SK-N-SH (cell line): Measurements from ENCODE around the gene AUTS2. TPM values are rescaled to one million over a fixed set of nuclear protein-coding genes. Genes with fewer than 3 reads are reported as not detected.

Experiments used
- CTCF ChIA-PET: fragments of 300-600, 350-600 bp; formaldehyde crosslinking; extraction: SDS; loops from one replicate; lab custom pipeline; 2021; lab: Yijun Ruan, JAX
- POLR2A ChIA-PET: fragments of 350-600 bp; sonication (Branson Sonifier 250); formaldehyde crosslinking; extraction: SDS; loops from one replicate; lab custom pipeline; 2020; ENCODE audit warnings: antibody characterized with exemption, inconsistent platforms; lab: Yijun Ruan, JAX
- DNase-seq: peaks from one replicate; pipeline ENCODE4 v3.0.0; 2012
- H2AFZ ChIP-seq: fragments of 200-600 bp; sonication (generic); 2 replicates; pipeline ENCODE4 v1.8.1; 2016; ENCODE audit warnings: antibody characterized with exemption, mild to moderate bottlenecking, low read depth
- H3F3A ChIP-seq: fragments of 200-600 bp; sonication (generic); replicated peaks from 2 replicates; pipeline ENCODE3; 2016; ENCODE audit warnings: antibody characterized with exemption, mild to moderate bottlenecking; ENCODE audit not compliant: insufficient read depth
- H3K27ac ChIP-seq, 2 experiments: fragments of 200-500 bp in 1 of 2; fragments of 200-600 bp in 1 of 2; sonication (Bioruptor generic) in 1 of 2; sonication (generic), shearing (Covaris generic) in 1 of 2; 2 replicates each; pipeline versions ENCODE4 v1.5.1 to v1.6.1; 2014 to 2016; ENCODE audit warnings: low read depth in 2 of 2, inconsistent platforms in 1 of 2, low read length in 1 of 2, mild to moderate bottlenecking in 1 of 2, mixed read lengths in 1 of 2
- H3K27me3 ChIP-seq: fragments of 200-600 bp; sonication (generic), shearing (Covaris generic); 2 replicates; pipeline ENCODE4 v1.6.1; 2016; ENCODE audit warnings: mixed run types; ENCODE audit not compliant: insufficient read depth
- H3K36me3 ChIP-seq, 2 experiments: fragments of 200-500 bp in 1 of 2; fragments of 200-600 bp in 1 of 2; sonication (Bioruptor generic) in 1 of 2; sonication (generic) in 1 of 2; replicated peaks in 1 of 2; 2 replicates each; pipeline versions ENCODE3 to v1.5.1; 2014 to 2016; ENCODE audit warnings: low read length in 1 of 2, mild to moderate bottlenecking in 1 of 2; ENCODE audit not compliant: insufficient read depth in 2 of 2, control insufficient read depth in 1 of 2
- H3K4me1 ChIP-seq, 2 experiments: fragments of 200-500 bp in 1 of 2; fragments of 200-600 bp in 1 of 2; sonication (Bioruptor generic) in 1 of 2; sonication (generic), shearing (Covaris generic) in 1 of 2; 2 replicates each; pipeline versions ENCODE4 v1.5.1 to v1.6.1; 2014 to 2016; ENCODE audit warnings: low read depth in 1 of 2, low read length in 1 of 2, mixed run types in 1 of 2; ENCODE audit not compliant: insufficient read depth in 2 of 2, control insufficient read depth in 1 of 2
- H3K4me2 ChIP-seq: fragments of 200-600 bp; sonication (generic), shearing (Covaris generic); 2 replicates; pipeline ENCODE4 v1.6.1; 2017; ENCODE audit warnings: mixed run types
- H3K4me3 ChIP-seq, 2 experiments: fragments of 200-500 bp in 1 of 2; fragments of 200-600 bp in 1 of 2; sonication (Bioruptor generic) in 1 of 2; sonication (generic), shearing (Covaris generic) in 1 of 2; 2 replicates each; pipeline versions ENCODE4 v1.5.1 to v1.8.1; 2014 to 2016; ENCODE audit warnings: low read depth in 2 of 2, inconsistent platforms in 1 of 2, low read length in 1 of 2, mild to moderate bottlenecking in 1 of 2, mixed read lengths in 1 of 2, moderate library complexity in 1 of 2
- H3K79me2 ChIP-seq: fragments of 200-600 bp; sonication (generic); 2 replicates; pipeline ENCODE4 v1.8.1; 2017; ENCODE audit warnings: mild to moderate bottlenecking; ENCODE audit not compliant: insufficient read depth
- H3K9ac ChIP-seq: fragments of 200-600 bp; sonication (generic); 2 replicates; pipeline ENCODE4 v1.6.1; 2017; ENCODE audit warnings: mixed run types
- H3K9me2 ChIP-seq: fragments of 200-600 bp; sonication (generic); 2 replicates; pipeline ENCODE4 v1.6.1; 2017; ENCODE audit warnings: mixed run types
- H3K9me3 ChIP-seq: fragments of 200-600 bp; sonication (generic); 2 replicates; pipeline ENCODE4 v1.6.1; 2017; ENCODE audit warnings: mixed run types, mild to moderate bottlenecking, moderate library complexity
- H4K20me1 ChIP-seq: fragments of 200-600 bp; sonication (generic); 2 replicates; pipeline ENCODE4 v1.6.1; 2017; ENCODE audit warnings: mild to moderate bottlenecking, mixed run types; ENCODE audit not compliant: insufficient read depth
- CHD2 ChIP-seq: fragments of 150-350 bp; IDR thresholded peaks from 2 replicates; pipeline ENCODE4 v1.6.1; 2018; ENCODE audit warnings: low read length; ENCODE audit not compliant: partially characterized antibody
- CTCF ChIP-seq: fragments of 200-600 bp; sonication (generic); IDR thresholded peaks from 2 replicates; pipeline ENCODE4 v1.6.1; 2017; ENCODE audit warnings: antibody characterized with exemption, mild to moderate bottlenecking, moderate library complexity
- EP300 ChIP-seq, 2 experiments: IDR thresholded peaks; 2 replicates each; pipeline versions ENCODE4 v1.4.0 to v1.6.1; 2012; ENCODE audit warnings: borderline replicate concordance in 1 of 2, low read depth in 1 of 2, low read length in 1 of 2
- FOSL2 ChIP-seq: IDR thresholded peaks from 2 replicates; pipeline ENCODE4 v1.4.0; 2012; ENCODE audit warnings: low read depth, mild to moderate bottlenecking, moderate library complexity, borderline replicate concordance
- FOXJ3 ChIP-seq: sonication (generic); formaldehyde crosslinking; IDR thresholded peaks from 2 replicates; pipeline ENCODE4 v1.5.1; 2020; ENCODE audit warnings: mild to moderate bottlenecking, missing genetic modification reagents
- GABPA ChIP-seq: IDR thresholded peaks from 2 replicates; pipeline ENCODE4 v1.4.0; 2012; ENCODE audit warnings: low read depth, mild to moderate bottlenecking
- GATA2 ChIP-seq: sonication (generic); formaldehyde crosslinking; IDR thresholded peaks from 2 replicates; pipeline ENCODE4 v1.5.0; 2020; ENCODE audit warnings: mild to moderate bottlenecking, missing genetic modification reagents
- JUND ChIP-seq: IDR thresholded peaks from 2 replicates; pipeline ENCODE4 v1.4.0; 2012
- MAX ChIP-seq: IDR thresholded peaks from 2 replicates; pipeline ENCODE4 v1.4.0; 2012; ENCODE audit warnings: low read depth
- MXI1 ChIP-seq: IDR thresholded peaks from 2 replicates; pipeline ENCODE4 v1.6.1; 2012; ENCODE audit warnings: mild to moderate bottlenecking, low read depth, low read length, improper control_type of control experiment
- NFIC ChIP-seq: IDR thresholded peaks from 2 replicates; pipeline ENCODE4 v1.4.0; 2012; ENCODE audit warnings: borderline replicate concordance
- PBX3 ChIP-seq: IDR thresholded peaks from 2 replicates; pipeline ENCODE4; 2012
- RCOR1 ChIP-seq: fragments of 150-350 bp; IDR thresholded peaks from 2 replicates; pipeline ENCODE4 v1.6.1; 2017; ENCODE audit warnings: antibody characterized with exemption, low read length
- SIN3A ChIP-seq: IDR thresholded peaks from 2 replicates; pipeline ENCODE4 v1.6.1; 2012; ENCODE audit warnings: low read depth, mild to moderate bottlenecking, low read length, moderate library complexity, borderline replicate concordance
- TCF12 ChIP-seq: IDR thresholded peaks from 2 replicates; pipeline ENCODE4 v1.4.0; 2012
- TEAD4 ChIP-seq: IDR thresholded peaks from 2 replicates; pipeline ENCODE4 v1.4.0; 2012; ENCODE audit warnings: mild to moderate bottlenecking, borderline replicate concordance; ENCODE audit not compliant: insufficient read depth
- USF2 ChIP-seq: fragments of 150-350 bp; IDR thresholded peaks from 2 replicates; pipeline ENCODE4 v1.6.1; 2017; ENCODE audit warnings: antibody characterized with exemption, low read length, low read depth, borderline replicate concordance
- WGBS: methylation state at CpG from one replicate; pipeline ENCODE4 v1.1.6; 2017; ENCODE audit warnings: low lambda C conversion rate; 5-methylcytosine and 5-hydroxymethylcytosine counted together
- polyA plus RNA-seq, 3 experiments: library from polyadenylated mRNA; depleted of rRNA; stranded (reverse); fragments of >200 nt; gene quantifications; 2 replicates each; pipeline ENCODE4 v1.2.3, GENCODE V29; 2012

Gene AUTS2
- polyA plus RNA-seq, 1 of the 3 experiments (the other 2 are of a cell fraction), result 15.6 TPM

- H3F3A ChIP-seq, result peaks cover 24% of the 10 kb centered on the region
- H3K4me2 ChIP-seq, result peak overlapping the region; percentile 42
- peaks cover 99% of the 10 kb centered on the region for H3K79me2 ChIP-seq
- no peaks in the 10 kb centered on the region for H3K9me3 ChIP-seq
- POLR2A ChIA-PET, result interaction anchor here (1.0 kb wide), 1 partner anchor 11 kb away, joined by 3 read pairs; no protein-coding TSS in a partner anchor
- no peak overlapping the region for H3K9ac ChIP-seq
- no peaks in the 10 kb centered on the region for H3K9me2 ChIP-seq
- TF ChIP-seq RCOR1 (peak; percentile 79), SIN3A (0 out of 2 replicates have a peak, but pooled peaks have one; percentile 18), CTCF (no peak), CHD2 (peak; percentile 15), JUND (peak; percentile 28; the same call in 1 of the 2 replicates), USF2 (no peak), FOXJ3 (CRISPR knock-in tag) (no peak), GABPA (no peak), MAX (no peak), NFIC (peak; percentile 33; the same call in 1 of the 2 replicates), GATA2 (CRISPR knock-in tag) (peak; percentile 66), FOSL2 (peak; percentile 32; the same call in 1 of the 2 replicates), EP300 (IDR thresholded peaks at IDR 0.05; ENCODE audit: borderline replicate concordance in 1 of 2, low read depth in 1 of 2, low read length in 1 of 2) (peak; percentile 46 to 76; a peak in 3 of 4 replicates), TCF12 (peak; percentile 71), PBX3 (peak; percentile 80), MXI1 (peak; percentile 46; the same call in 1 of the 2 replicates), TEAD4 (peak; percentile 57; the same call in 1 of the 2 replicates)
- TF ChIP-seq, all 33 proteins: peak for 12
- peaks cover 23 to 41% of the 10 kb centered on the region in 2 experiments; a peak in 3 of 4 replicates for H3K4me1 ChIP-seq
- H4K20me1 ChIP-seq, result peaks cover 91% of the 10 kb centered on the region
- peak overlapping the region; percentile 52 to 69; a peak in 3 of 4 replicates for H3K27ac ChIP-seq
- WGBS, result 38% methylated on average over 5 of the region's 5 CpGs
- CTCF ChIA-PET, result interaction anchor here (0.9 to 5.2 kb wide), 6 partner anchors 8 to 125 kb away, joined by 3 to 40 read pairs (median 4); no protein-coding TSS in a partner anchor
- no peaks in the 10 kb centered on the region for H3K27me3 ChIP-seq
- no peak for DNase-seq
- H3K4me3 ChIP-seq, result no peak overlapping the region
- H3K36me3 ChIP-seq, result peaks cover 26 to 41% of the 10 kb centered on the region in 2 experiments
- H2AFZ ChIP-seq, result no peak overlapping the region
Observed at GRCh38 chr7:70704831-70705346, 1106.6 kb downstream of the AUTS2 start.
